ENCODE measurements around the gene REPIN1. TPM values are rescaled to one million over a fixed set of nuclear protein-coding genes. Genes with fewer than 3 reads are reported as not detected.

REPIN1 gene
- total RNA-seq, 1 experiment from 2014 or later: 106 TPM

- no peak overlapping the region for H3K4me3 ChIP-seq (replicated peaks in 1 of 2; ENCODE audit: low read depth in 1 of 2, low read length in 2 of 2)
- intact Hi-C loops (cut with micrococcal nuclease): no loop called here
- H3K79me2 ChIP-seq (ENCODE audit: insufficient read depth, low read length): no peaks in the 10 kb centered on the region; the same call in 1 of the 2 replicates
- no peaks in the 10 kb centered on the region for H3K9me3 ChIP-seq (ENCODE audit: control insufficient read depth in 1 of 2, insufficient read depth in 1 of 2, low read depth in 1 of 2, low read length in 2 of 2)
- POLR2A ChIA-PET: no interaction called here
- no peak overlapping the region for H3K27ac ChIP-seq (ENCODE audit: low read depth, low read length)
- H3K9me2 ChIP-seq (ENCODE audit: insufficient read depth): no peaks in the 10 kb centered on the region
- no peak overlapping the region for H3K4me2 ChIP-seq (ENCODE audit: low read length)
- BruUV-seq (replicated peaks): no TSS peak
- DNase-seq (ENCODE audit: low read depth, low spot score): no peak
- ATAC-seq: no peak
- H3K4me1 ChIP-seq (ENCODE audit: control insufficient read depth in 1 of 2, insufficient read depth in 2 of 2, low read length in 2 of 2): peaks cover 15 to 24% of the 10 kb centered on the region in 2 experiments
- TF ChIP-seq POLR2A (IDR thresholded peaks at IDR 0.05; ENCODE audit: borderline replicate concordance, extremely low read depth, insufficient read depth, insufficient read length) (no peak), SRF (IDR thresholded peaks at IDR 0.05; ENCODE audit: low read depth) (no peak), EZH2phosphoT487 (IDR thresholded peaks at IDR 0.05; ENCODE audit: borderline replicate concordance) (no peak), CBX3 (IDR thresholded peaks at IDR 0.05; ENCODE audit: low read depth) (no peak), ATF3 (IDR thresholded peaks at IDR 0.05) (no peak), CTCF (IDR thresholded peaks at IDR 0.05 in 2 of 3, conservative IDR thresholded peaks at IDR 0.05 in 1 of 3; ENCODE audit: borderline replicate concordance in 1 of 3, insufficient read depth in 1 of 3, low read depth in 2 of 3, low read length in 2 of 3) (no peak), SP1 (IDR thresholded peaks at IDR 0.05; ENCODE audit: low read depth) (no peak), ELF1 (IDR thresholded peaks at IDR 0.05; ENCODE audit: borderline replicate concordance, low read depth) (no peak), REST (IDR thresholded peaks at IDR 0.05; ENCODE audit: low read depth) (no peak), CEBPB (IDR thresholded peaks at IDR 0.05; ENCODE audit: low read depth) (no peak), FOSL1 (IDR thresholded peaks at IDR 0.05; ENCODE audit: low read depth) (no peak)
- no peaks in the 10 kb centered on the region for H4K20me1 ChIP-seq (ENCODE audit: insufficient read depth)
- no peak overlapping the region for H3K9ac ChIP-seq (ENCODE audit: low read length)
- RAD21 ChIA-PET (ENCODE audit: low non-redundant PET in 1 of 2, low total read pairs in 2 of 2, uncharacterized antibody in 2 of 2, unreplicated experiment in 2 of 2): no interaction called here
- H2AFZ ChIP-seq (ENCODE audit: low read depth, low read length, poor library complexity, severe bottlenecking): no peak overlapping the region
- no peaks in the 10 kb centered on the region for H3K36me3 ChIP-seq (ENCODE audit: control insufficient read depth in 1 of 2, insufficient read depth in 2 of 2, low read length in 2 of 2)
- no peaks in the 10 kb centered on the region for H3K27me3 ChIP-seq (ENCODE audit: insufficient read depth, low read length)
- CTCF ChIA-PET: no interaction called here
These were observed 12.5 kb downstream of the REPIN1 start for GRCh38 chr7:150381096-150381495.
